A204.1 (cell line): ENCODE results near the gene PTCH2.

ENCODE experiments used
- FAIRE-seq: peaks from 2 replicates; lab custom pipeline; 2012; peaks lifted over from hg19 to GRCh38; lab: Jason Lieb, UNC

Gene PTCH2

DNA sequence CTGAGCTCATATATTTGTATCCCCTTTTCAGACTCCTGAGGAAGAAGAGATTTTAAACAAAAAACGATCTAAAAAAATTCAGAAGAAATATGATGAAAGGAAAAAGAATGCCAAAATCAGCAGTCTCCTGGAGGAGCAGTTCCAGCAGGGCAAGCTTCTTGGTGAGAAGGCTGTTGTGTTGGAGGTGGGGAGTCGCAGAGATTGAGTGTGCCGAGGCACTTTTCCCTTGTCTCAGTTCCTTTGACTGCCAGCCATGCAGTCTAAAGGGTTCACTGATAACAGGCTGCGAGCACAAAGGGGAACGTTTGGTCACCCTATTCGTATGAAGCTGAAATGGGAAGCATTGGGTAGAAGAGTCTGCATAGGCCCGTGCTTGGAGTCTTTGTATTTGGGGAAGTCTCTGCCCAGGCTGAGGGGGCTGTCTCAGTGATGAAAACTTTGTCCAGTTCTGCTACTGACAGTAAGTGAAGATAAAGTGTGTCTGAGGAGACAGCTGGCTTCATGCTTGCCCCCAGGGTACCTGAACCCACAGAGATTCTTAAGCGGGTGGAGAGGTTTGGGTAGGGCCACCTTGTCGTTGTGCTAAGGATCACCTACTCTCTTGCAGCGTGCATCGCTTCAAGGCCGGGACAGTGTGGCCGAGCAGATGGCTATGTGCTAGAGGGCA is 65.0 kb downstream of the PTCH2 start:
- no peak for FAIRE-seq

DNA sequence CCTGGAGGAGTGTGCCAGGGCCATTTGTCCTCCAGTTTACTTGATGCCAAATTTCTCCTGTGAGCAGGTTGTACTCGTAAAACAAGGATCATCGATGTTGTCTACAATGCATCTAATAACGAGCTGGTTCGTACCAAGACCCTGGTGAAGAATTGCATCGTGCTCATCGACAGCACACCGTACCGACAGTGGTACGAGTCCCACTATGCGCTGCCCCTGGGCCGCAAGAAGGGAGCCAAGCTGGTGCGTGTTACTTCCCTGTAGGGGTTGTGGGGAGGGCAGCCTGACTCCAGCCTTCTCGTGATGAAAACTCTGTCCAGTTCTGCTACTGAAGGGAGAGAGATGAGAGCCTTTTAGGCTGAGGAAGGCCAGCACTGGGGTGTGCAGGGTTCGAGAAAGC is 65.5 kb downstream of the PTCH2 start:
- FAIRE-seq = no peak

DNA sequence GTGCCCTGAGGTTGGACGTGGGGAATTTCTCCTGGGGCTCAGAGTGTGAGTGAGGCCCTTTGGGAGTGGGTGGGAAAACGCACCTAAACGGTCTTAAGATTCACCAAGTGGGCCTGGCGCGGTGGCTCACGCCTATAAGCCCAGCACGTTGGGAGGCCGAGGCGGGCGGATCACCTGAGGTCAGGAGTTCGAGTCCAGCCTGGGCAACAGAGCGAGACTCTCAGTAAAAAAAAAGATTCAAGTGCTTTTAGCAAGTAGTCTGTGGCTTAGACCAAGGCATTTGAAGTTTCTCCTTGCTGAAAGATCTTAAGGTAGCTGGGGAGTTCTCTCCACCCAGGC is 66.4 kb downstream of the PTCH2 start:
- no peak for FAIRE-seq

DNA sequence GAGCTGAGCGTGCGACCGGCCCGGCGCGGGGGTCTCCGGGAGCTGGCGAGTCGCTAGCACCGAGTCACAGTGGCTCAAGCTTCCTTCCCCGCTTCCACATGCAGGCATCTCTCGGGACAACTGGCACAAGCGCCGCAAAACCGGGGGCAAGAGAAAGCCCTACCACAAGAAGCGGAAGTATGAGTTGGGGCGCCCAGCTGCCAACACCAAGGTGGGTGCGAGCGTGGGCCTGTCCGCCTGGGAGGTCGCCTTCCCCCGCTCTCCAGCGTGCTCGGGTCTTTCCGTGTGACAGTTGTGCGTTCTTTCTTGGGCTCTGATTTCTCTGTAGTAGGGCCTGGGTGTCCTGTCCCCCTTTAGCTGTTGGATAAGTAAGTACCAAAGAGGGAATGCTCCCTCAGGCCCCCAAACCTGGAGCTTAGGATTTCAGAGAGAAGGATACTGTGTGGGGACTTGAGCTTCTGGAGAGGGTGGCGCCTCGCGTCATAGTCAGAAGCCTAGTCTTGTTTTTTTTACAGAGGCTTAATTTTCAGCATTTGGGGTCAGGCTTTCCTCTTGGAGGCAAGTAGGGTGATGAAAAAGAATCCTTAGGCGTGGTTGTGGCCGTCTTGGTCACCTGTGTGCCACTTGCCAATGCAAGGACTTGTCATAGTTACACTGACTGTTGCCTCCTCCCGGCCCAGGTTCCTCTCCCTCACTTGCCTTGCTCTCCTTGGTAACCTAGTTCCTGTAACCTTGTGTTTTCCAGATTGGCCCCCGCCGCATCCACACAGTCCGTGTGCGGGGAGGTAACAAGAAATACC is 66.9 kb downstream of the PTCH2 start:
- no peak for FAIRE-seq

DNA sequence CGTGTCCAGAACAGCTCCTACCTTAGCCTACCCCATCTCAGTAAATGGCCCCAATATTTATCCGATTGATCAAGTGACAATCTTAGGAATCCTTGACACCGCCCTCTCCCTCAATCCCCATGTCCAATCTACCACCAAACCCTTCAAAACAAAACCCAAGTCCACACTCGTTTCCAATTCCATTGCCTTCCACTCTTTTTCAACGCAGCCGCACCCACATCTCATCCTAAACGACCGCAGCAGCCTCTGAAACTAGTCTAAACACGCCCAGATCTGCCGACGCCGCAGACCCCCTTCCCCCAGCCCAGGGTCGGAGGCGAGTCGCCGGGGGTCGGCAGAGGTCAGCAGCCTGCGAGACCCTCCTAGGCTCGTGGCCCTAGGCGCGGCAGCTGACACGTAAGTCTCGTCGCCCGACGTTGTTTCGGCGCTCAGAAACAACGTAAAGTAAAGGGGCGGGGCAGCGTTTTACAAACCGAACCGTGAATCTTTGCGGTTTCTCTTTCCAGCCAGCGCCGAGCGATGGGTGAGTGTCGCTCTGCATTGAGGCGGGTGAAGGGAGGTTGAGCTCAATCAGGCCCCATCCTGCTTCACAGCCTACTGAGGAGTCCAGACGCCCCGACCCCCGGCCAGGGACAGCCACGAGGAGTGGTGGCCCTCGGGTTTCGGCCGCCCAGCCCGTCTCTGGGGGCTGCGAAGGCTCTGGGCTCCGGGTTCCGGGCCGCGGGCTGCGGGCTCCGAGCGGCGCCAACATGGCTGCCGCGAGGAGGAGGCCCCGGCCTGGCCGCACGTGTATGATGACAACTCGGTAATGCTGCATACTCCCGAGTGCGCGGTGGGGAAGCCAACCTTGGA is 67.7 kb downstream of the PTCH2 start, which contains the start of gene RPS8:
Gene RPS8 (plus strand): TSS at position 463 of the 852 bp plus-strand sequence. CDS start 57 bp downstream, at position 520.
- no peak for FAIRE-seq
